Peyer's patch (tissue), 4 donors: ENCODE data around the gene LYVE1. TPM values are rescaled to one million over a fixed set of nuclear protein-coding genes. Genes with fewer than 3 reads are reported as not detected.
A peak's percentile ranks its signal among the peaks of the same experiment; 100 is the strongest.

ENCODE experiments used
- DNase-seq, 3 donors: peaks; one replicate each; pipeline ENCODE4 v3.0.0-alpha.2; 2017 to 2019
- H3K27ac ChIP-seq, 4 donors: fragments of 200-600 bp; sonication (generic); one replicate each; pipeline ENCODE4 v1.5.1; 2016 to 2019
- H3K27me3 ChIP-seq, 2 donors: fragments of 200-600 bp; sonication (generic); one replicate each; pipeline ENCODE4 v1.5.1; 2019
- H3K36me3 ChIP-seq, 3 donors: fragments of 200-600 bp; sonication (generic); one replicate each; pipeline ENCODE4 v1.5.1; 2016 to 2019
- H3K4me1 ChIP-seq, 4 donors: fragments of 200-600 bp; sonication (generic); one replicate each; pipeline ENCODE4 v1.5.1; 2016 to 2019
- H3K4me3 ChIP-seq, 4 donors: fragments of 200-600 bp; sonication (generic); 1 replicate in 3 of 4; 2 replicates in 1 of 4; pipeline ENCODE4 v1.5.1; 2016 to 2019; ENCODE audit warnings: mild to moderate bottlenecking in 1 of 4
- H3K9me3 ChIP-seq, 4 donors: fragments of 200-600 bp; sonication (generic); one replicate each; pipeline ENCODE4 v1.5.1; 2016 to 2019; ENCODE audit warnings: mild to moderate bottlenecking in 1 of 4
- POLR2A ChIP-seq, 2 donors: fragments of 450-650 bp; IDR thresholded peaks; one replicate each; pipeline ENCODE4 v1.5.1; 2017; ENCODE audit warnings: antibody characterized with exemption in 2 of 2, mild to moderate bottlenecking in 2 of 2, moderate library complexity in 2 of 2
- total RNA-seq, 4 donors: library from RNA; depleted of rRNA; stranded (reverse); fragments of >200 nt; gene quantifications; one replicate each; pipeline ENCODE4 v1.1.0, GENCODE V29; 2016
- TF ChIP-seq, protein P1 (sequence below), 6 experiments: fragments of 450-650 bp in 4 of 6; fragments of 200-600 bp in 2 of 6; sonication (generic) in 1 of 6; IDR thresholded peaks; one replicate each; pipeline ENCODE4 v1.5.1; 2017 to 2019; ENCODE audit warnings: antibody characterized with exemption in 6 of 6, mild to moderate bottlenecking in 3 of 6, moderate library complexity in 1 of 6

The LYVE1 gene
- total RNA-seq, 4 donors from 2014 or later, result 4.1 to 50.3 (median 21.4) TPM

DNA sequence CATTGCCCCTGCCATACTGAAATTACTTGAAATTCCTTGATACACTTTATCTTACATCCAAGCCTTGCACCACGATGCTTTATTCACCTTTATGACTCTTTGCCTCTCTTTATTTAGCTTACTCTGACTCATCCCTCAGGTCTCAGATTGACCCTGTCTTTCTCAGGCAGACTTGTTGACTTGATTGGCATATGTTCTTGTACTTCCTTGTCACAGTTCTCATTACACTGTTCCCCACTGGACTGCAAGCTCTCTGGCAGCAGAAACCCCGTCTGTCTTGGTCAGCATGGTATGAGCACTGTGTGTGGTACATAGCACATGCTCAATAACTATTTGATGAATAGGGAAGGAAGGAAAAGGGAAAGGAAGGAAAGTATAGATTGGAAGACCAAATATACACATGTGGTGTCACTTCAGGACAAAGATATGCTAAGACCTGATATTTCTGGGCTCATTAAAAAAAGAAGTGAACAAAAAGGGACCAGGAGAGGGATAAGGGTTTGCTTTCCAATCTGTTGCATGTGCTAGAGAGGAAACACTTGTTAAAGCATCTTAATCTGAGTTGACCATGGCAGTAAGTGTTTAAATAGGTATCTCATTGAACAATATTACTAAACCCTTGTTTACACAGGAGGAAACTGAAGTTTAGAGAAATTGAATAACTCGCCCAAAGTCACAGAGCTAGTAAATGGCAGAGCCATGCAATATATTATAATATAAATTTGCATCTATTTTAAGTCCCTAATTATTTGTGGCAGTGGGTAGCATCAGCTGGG is 7.2 kb downstream of the LYVE1 start:
- Histone ChIP-seq H3K36me3 (no peaks in the 10 kb centered on the region), H3K4me1 (no peaks in the 10 kb centered on the region), H3K27me3 (no peaks in the 10 kb centered on the region), H3K4me3 (no peak overlapping the region), H3K27ac (no peak overlapping the region), H3K9me3 (no peaks in the 10 kb centered on the region)
- no peak for DNase-seq
- TF ChIP-seq, protein P1, sequence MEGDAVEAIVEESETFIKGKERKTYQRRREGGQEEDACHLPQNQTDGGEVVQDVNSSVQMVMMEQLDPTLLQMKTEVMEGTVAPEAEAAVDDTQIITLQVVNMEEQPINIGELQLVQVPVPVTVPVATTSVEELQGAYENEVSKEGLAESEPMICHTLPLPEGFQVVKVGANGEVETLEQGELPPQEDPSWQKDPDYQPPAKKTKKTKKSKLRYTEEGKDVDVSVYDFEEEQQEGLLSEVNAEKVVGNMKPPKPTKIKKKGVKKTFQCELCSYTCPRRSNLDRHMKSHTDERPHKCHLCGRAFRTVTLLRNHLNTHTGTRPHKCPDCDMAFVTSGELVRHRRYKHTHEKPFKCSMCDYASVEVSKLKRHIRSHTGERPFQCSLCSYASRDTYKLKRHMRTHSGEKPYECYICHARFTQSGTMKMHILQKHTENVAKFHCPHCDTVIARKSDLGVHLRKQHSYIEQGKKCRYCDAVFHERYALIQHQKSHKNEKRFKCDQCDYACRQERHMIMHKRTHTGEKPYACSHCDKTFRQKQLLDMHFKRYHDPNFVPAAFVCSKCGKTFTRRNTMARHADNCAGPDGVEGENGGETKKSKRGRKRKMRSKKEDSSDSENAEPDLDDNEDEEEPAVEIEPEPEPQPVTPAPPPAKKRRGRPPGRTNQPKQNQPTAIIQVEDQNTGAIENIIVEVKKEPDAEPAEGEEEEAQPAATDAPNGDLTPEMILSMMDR (IDR thresholded peaks at IDR 0.05), result no peak
- no peak for TF ChIP-seq POLR2A (IDR thresholded peaks at IDR 0.05)

DNA sequence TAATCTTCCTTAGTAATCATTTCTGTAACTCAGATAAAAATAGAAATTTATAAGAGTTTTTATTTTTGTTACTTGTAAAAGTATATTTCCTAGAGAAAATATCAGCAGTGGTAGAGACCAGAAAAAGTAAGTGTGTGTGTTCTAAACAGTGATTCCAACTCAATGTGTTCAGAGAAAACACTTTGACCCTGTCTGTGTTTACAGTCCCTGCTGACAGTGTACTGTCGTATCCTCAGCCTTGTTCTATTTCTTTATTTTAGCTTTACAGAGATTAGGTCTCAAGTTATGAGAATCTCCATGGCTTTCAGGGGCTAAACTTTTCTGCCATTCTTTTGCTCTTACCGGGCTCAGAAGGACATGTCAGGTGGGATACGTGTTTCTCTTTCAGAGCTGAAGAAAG is 10.2 kb downstream of the LYVE1 start:
- Histone ChIP-seq H3K4me3 (no peak overlapping the region), H3K27me3 (no peaks in the 10 kb centered on the region), H3K4me1 (no peaks in the 10 kb centered on the region), H3K36me3 (no peaks in the 10 kb centered on the region), H3K27ac (peak overlapping the region in 1 of 4 donors; percentile 12), H3K9me3 (no peaks in the 10 kb centered on the region)
- no peak for DNase-seq
- TF ChIP-seq POLR2A (IDR thresholded peaks at IDR 0.05), result no peak
- TF ChIP-seq, protein P1 (IDR thresholded peaks at IDR 0.05), result no peak

- Histone ChIP-seq H3K4me3 (no peak overlapping the region), H3K27ac (no peak overlapping the region), H3K27me3 (no peaks in the 10 kb centered on the region), H3K36me3 (no peaks in the 10 kb centered on the region), H3K9me3 (peaks cover 0 to 5% (median 0%) of the 10 kb centered on the region in 4 donors), H3K4me1 (no peaks in the 10 kb centered on the region)
- TF ChIP-seq, protein P1 (IDR thresholded peaks at IDR 0.05), result no peak
- no peak for TF ChIP-seq POLR2A (IDR thresholded peaks at IDR 0.05)
- DNase-seq, result no peak
Measured at GRCh38 chr11:10556590-10556989, 11.9 kb downstream of the LYVE1 start.

DNA sequence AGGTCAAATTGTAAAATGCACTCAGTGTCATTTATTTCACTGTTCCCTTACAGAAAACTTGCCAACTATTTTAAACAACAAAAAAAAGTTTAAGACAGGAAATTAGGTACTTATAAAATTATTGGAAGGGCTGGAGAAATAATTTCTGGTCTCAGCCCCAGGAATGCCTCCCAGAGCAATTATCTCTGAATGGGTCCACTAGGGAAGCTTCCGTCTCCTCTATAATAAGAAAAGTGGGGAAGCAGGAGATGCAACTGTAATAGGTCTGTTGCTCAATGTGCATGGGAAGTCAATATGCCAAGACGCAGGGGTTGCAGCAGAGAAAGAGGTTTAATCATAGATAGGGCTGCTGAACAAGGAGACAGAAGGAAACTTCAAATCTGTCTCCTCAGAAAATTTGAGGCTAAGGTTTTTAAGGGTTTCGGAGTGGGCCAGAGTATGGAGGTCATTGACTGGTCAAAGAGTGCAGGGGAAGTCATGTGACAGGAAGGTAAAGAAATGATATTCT is 16.6 kb downstream of the LYVE1 start:
- H3K27ac ChIP-seq, result no peak overlapping the region
- H3K9me3 ChIP-seq, result peaks cover 0 to 5% (median 0%) of the 10 kb centered on the region in 4 donors
- no peaks in the 10 kb centered on the region for H3K27me3 ChIP-seq
- H3K4me1 ChIP-seq, result no peaks in the 10 kb centered on the region
- no peaks in the 10 kb centered on the region for H3K36me3 ChIP-seq
- H3K4me3 ChIP-seq, result no peak overlapping the region
- DNase-seq, result no peak
- no peak for TF ChIP-seq POLR2A (IDR thresholded peaks at IDR 0.05)
- TF ChIP-seq, protein P1 (IDR thresholded peaks at IDR 0.05), result no peak

DNA sequence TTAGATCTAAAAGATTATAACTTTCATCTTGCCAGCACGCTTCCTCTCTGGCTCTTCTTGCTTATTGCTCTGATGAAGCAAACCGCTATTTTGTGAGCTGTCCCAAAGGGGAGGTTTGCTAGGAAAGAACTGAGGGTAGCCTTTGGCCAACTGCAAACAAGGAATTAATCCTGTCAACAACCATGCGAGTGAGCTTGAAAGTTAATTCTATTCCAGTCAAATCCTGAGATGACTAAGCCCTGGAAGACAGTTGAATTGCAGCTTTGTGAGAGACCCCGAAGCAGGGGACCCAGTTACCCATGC is 17.2 kb downstream of the LYVE1 start:
- Histone ChIP-seq H3K36me3 (no peaks in the 10 kb centered on the region), H3K27me3 (no peaks in the 10 kb centered on the region), H3K4me1 (no peaks in the 10 kb centered on the region), H3K4me3 (no peak overlapping the region), H3K9me3 (peaks cover 0 to 5% (median 0%) of the 10 kb centered on the region in 4 donors), H3K27ac (no peak overlapping the region)
- no peak for DNase-seq
- TF ChIP-seq, protein P1 (IDR thresholded peaks at IDR 0.05), result no peak
- no peak for TF ChIP-seq POLR2A (IDR thresholded peaks at IDR 0.05)
